Body of pancreas (tissue), 4 donors: Measurements from ENCODE around the gene DOK4. TPM values are rescaled to one million over a fixed set of nuclear protein-coding genes. Genes with fewer than 3 reads are reported as not detected.

Source experiments
- ATAC-seq: fragments of 150-250 bp; one replicate; pipeline ENCODE4 v1.9.1; 2016
- DNase-seq, 4 donors: peaks; one replicate each; pipeline ENCODE4 v3.0.0-alpha.2; 2019
- H3K27ac ChIP-seq, 4 donors: fragments of 200-600 bp; sonication (generic); 1 replicate in 3 of 4; 2 replicates in 1 of 4; pipeline versions ENCODE4 v1.5.1 to v1.6.1; 2016 to 2019; ENCODE audit warnings: mild to moderate bottlenecking in 1 of 4, mixed read lengths in 1 of 4, moderate library complexity in 1 of 4
- H3K27me3 ChIP-seq, 2 donors: fragments of 200-600 bp; sonication (generic); one replicate each; pipeline ENCODE4 v1.6.0; 2016; ENCODE audit warnings: mild to moderate bottlenecking in 1 of 2
- H3K36me3 ChIP-seq, 2 donors: fragments of 200-600 bp; sonication (generic); replicated peaks in 1 of 2; 2 replicates each; pipeline ENCODE4 v1.5.1; 2016; ENCODE audit warnings: low read depth in 2 of 2; ENCODE audit not compliant: insufficient read depth in 1 of 2
- H3K4me1 ChIP-seq: fragments of 200-600 bp; sonication (generic); one replicate; pipeline ENCODE4 v1.6.0; 2016
- H3K4me3 ChIP-seq, 2 donors: fragments of 200-600 bp; sonication (generic); 1 replicate in 1 of 2; 2 replicates in 1 of 2; pipeline ENCODE4 v1.5.1; 2016 to 2019
- H3K9me3 ChIP-seq, 3 donors: fragments of 200-600 bp; sonication (generic); 1 replicate in 2 of 3; 2 replicates in 1 of 3; pipeline ENCODE4 v1.5.1; 2016
- CTCF ChIP-seq, 7 experiments: fragments of 450-650 bp in 4 of 7; fragments of 200-600 bp in 3 of 7; sonication (generic) in 3 of 7; IDR thresholded peaks; one replicate each; pipeline ENCODE4 v1.5.1; 2016 to 2019; ENCODE audit warnings: antibody characterized with exemption in 7 of 7
- POLR2A ChIP-seq, 3 donors: fragments of 450-650 bp; IDR thresholded peaks; one replicate each; pipeline ENCODE4 v1.6.1; 2016; ENCODE audit warnings: antibody characterized with exemption in 3 of 3, mild to moderate bottlenecking in 2 of 3
- WGBS, 2 donors: methylation state at CpG; one replicate each; pipeline ENCODE4 v1.1.5; 2017; 5-methylcytosine and 5-hydroxymethylcytosine counted together
- intact Hi-C: fragments of 100-400 bp; cut with DNase I; formaldehyde crosslinking; loops from one replicate; pipeline ENCODE4 v1.15.1; 2023
- total RNA-seq, 2 donors: library from RNA; depleted of rRNA; stranded (reverse); fragments of >200 nt; gene quantifications; one replicate each; pipeline ENCODE4 v1.1.0, GENCODE V29; 2016

DOK4 gene
- total RNA-seq, 2 donors from 2014 or later, result 33.0 to 36.1 TPM

- Histone ChIP-seq H3K4me3 (no peak overlapping the region), H3K27me3 (no peaks in the 10 kb centered on the region), H3K27ac (no peak overlapping the region), H3K4me1 (no peaks in the 10 kb centered on the region), H3K36me3 (no peaks in the 10 kb centered on the region), H3K9me3 (no peaks in the 10 kb centered on the region)
- DNase-seq (peak; percentile 77 to 84 (median 80)), ATAC-seq (peak; percentile 80)
- no peak for TF ChIP-seq POLR2A (IDR thresholded peaks at IDR 0.05)
- peak; percentile 87 to 93 (median 91) for TF ChIP-seq CTCF (IDR thresholded peaks at IDR 0.05)
- intact Hi-C loops, result loop anchor here (5.0 kb wide), 2 partner anchors 103 to 218 kb away; no protein-coding TSS in a partner anchor
- WGBS, 2 donors, result 30 to 53% methylated on average over 6 to 10 of the region's 10 CpGs
Observed at GRCh38 chr16:57519796-57520360, 33.6 kb upstream of the DOK4 start.

DNA sequence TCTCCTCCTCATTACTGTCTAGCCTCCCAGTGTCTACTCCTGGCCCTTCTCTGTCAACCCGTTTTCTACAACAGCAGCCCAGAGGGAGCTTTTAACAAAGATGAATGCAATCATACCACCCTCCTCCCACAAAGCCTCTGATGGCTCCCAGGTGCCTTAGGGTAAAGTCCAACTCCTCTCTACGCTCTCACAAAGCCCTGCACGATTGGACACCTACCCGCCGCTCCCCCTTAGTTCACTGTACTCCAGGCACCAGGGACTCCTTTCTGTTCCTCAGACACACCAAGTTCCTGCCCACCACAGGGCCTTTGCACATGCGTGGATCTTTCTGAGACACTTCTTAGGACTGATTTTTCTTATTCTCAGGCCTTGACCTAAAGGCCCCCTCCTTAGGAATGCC is 32.6 kb upstream of the DOK4 start:
- no peak for DNase-seq
- Histone ChIP-seq H3K27me3 (no peaks in the 10 kb centered on the region), H3K4me1 (no peaks in the 10 kb centered on the region), H3K9me3 (no peaks in the 10 kb centered on the region), H3K36me3 (no peaks in the 10 kb centered on the region), H3K27ac (no peak overlapping the region), H3K4me3 (no peak overlapping the region)
- TF ChIP-seq CTCF (IDR thresholded peaks at IDR 0.05) (no peak), POLR2A (IDR thresholded peaks at IDR 0.05) (no peak)
- no peak for ATAC-seq
- 71 to 82% methylated on average over 6 of the region's 6 CpGs for WGBS, 2 donors
- intact Hi-C loops, result loop anchor here (5.0 kb wide), 1 partner anchor 102 kb away; no protein-coding TSS in a partner anchor

DNA sequence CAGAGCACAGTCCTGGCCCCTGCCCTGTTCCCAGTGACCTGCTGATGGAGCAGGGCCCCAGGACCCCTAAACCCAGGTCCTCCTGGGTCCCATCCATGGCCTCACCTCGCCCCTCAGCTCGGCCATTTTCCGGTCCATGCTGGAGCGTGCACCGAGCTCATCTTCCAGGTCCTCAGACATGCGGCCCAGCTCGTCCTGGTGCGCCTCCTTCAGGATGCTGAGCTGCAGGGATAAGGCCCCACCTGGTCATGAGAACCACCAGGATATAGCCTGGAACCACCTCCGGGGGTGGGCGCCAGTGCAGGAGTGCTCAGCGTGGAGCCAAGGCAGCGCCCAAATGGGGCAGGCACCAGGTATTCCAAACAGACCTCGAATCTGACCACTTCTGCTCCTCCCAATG is 32.2 kb upstream of the DOK4 start:
- TF ChIP-seq POLR2A (IDR thresholded peaks at IDR 0.05), result no peak
- TF ChIP-seq CTCF (IDR thresholded peaks at IDR 0.05), result no peak
- H3K4me1 ChIP-seq, result no peaks in the 10 kb centered on the region
- H3K9me3 ChIP-seq, result no peaks in the 10 kb centered on the region
- no peak for DNase-seq
- no peak for ATAC-seq
- no peak overlapping the region for H3K27ac ChIP-seq
- H3K4me3 ChIP-seq, result no peak overlapping the region
- H3K27me3 ChIP-seq, result no peaks in the 10 kb centered on the region
- H3K36me3 ChIP-seq, result no peaks in the 10 kb centered on the region
- 84 to 90% methylated on average over 13 of the region's 13 CpGs for WGBS, 2 donors
- intact Hi-C loops, result loop anchor here (5.0 kb wide), 1 partner anchor 101 kb away; no protein-coding TSS in a partner anchor

- DNase-seq, result no peak
- H3K4me3 ChIP-seq, result no peak overlapping the region
- TF ChIP-seq POLR2A (IDR thresholded peaks at IDR 0.05), result no peak
- TF ChIP-seq CTCF (IDR thresholded peaks at IDR 0.05), result no peak
- intact Hi-C loops, result loop anchor here (5.0 kb wide), 1 partner anchor 100 kb away; no protein-coding TSS in a partner anchor
- H3K36me3 ChIP-seq, result no peaks in the 10 kb centered on the region
- no peaks in the 10 kb centered on the region for H3K9me3 ChIP-seq
- H3K27ac ChIP-seq, result no peak overlapping the region
- H3K27me3 ChIP-seq, result no peaks in the 10 kb centered on the region
- ATAC-seq, result no peak
- 92 to 97% methylated on average over 24 to 29 of the region's 31 CpGs for WGBS, 2 donors
- no peaks in the 10 kb centered on the region for H3K4me1 ChIP-seq
Observed at GRCh38 chr16:57517397-57518367, 31.4 kb upstream of the DOK4 start.
